PFSK-1 (cell line): ENCODE data around the gene CBLL1.

Source experiments
- POLR2AphosphoS5 ChIP-seq: IDR thresholded peaks from 2 replicates; pipeline ENCODE4 v1.6.1; 2012; ENCODE audit warnings: low read depth, mild to moderate bottlenecking, control low read depth, low read length, moderate library complexity
- REST ChIP-seq, 2 experiments: IDR thresholded peaks; 2 replicates each; pipeline versions ENCODE4 v1.6.1 to v1.8.0; 2011 to 2012; ENCODE audit warnings: low read depth in 2 of 2, low read length in 2 of 2, control low read depth in 1 of 2, inconsistent platforms in 1 of 2, mild to moderate bottlenecking in 1 of 2, moderate library complexity in 1 of 2; ENCODE audit not compliant: insufficient read depth in 1 of 2
- TAF1 ChIP-seq: IDR thresholded peaks from 2 replicates; pipeline ENCODE4 v1.6.1; 2012; ENCODE audit warnings: low read length, control low read depth, borderline replicate concordance; ENCODE audit not compliant: insufficient read depth

GRCh38 chr7:107754642-107755041, 10.7 kb downstream of the CBLL1 start:
- TF ChIP-seq POLR2AphosphoS5 = no peak
- TF ChIP-seq TAF1 = no peak
- no peak for TF ChIP-seq REST (IDR thresholded peaks at IDR 0.05; ENCODE audit: insufficient read depth in 1 of 2, low read depth in 2 of 2, low read length in 2 of 2)
